HUES48 (cell line): ENCODE measurements around the gene ATP5PD.
A peak's percentile ranks its signal among the peaks of the same experiment; 100 is the strongest.
"Not testable (repeated sequence)": the region's sequence is repeated elsewhere in the genome, so short reads cannot be mapped to it uniquely, and the experiment has no call there.

Experiments used
- H3K27ac ChIP-seq: one replicate; pipeline ENCODE4 v1.7.0; 2013; ENCODE audit warnings: low read depth, low read length, inconsistent platforms
- H3K27me3 ChIP-seq: 2 replicates; pipeline ENCODE4 v1.6.1; 2013; ENCODE audit warnings: mild to moderate bottlenecking, low read length; ENCODE audit not compliant: control insufficient read depth, insufficient read depth
- H3K36me3 ChIP-seq: 2 replicates; pipeline ENCODE4 v1.6.1; 2013; ENCODE audit warnings: low read length; ENCODE audit not compliant: control insufficient read depth, insufficient read depth
- H3K4me1 ChIP-seq: 2 replicates; pipeline ENCODE4 v1.6.1; 2013; ENCODE audit warnings: mild to moderate bottlenecking, low read length; ENCODE audit not compliant: control insufficient read depth, insufficient read depth
- H3K4me3 ChIP-seq: 2 replicates; pipeline ENCODE4 v1.5.1; 2013; ENCODE audit warnings: mild to moderate bottlenecking, low read depth, low read length
- H3K9ac ChIP-seq: 2 replicates; pipeline ENCODE4 v1.6.1; 2013; ENCODE audit warnings: mild to moderate bottlenecking, low read depth, low read length, moderate library complexity
- H3K9me3 ChIP-seq: 2 replicates; pipeline ENCODE4 v1.6.1; 2013; ENCODE audit warnings: low read length; ENCODE audit not compliant: control insufficient read depth, insufficient read depth

ATP5PD gene

DNA sequence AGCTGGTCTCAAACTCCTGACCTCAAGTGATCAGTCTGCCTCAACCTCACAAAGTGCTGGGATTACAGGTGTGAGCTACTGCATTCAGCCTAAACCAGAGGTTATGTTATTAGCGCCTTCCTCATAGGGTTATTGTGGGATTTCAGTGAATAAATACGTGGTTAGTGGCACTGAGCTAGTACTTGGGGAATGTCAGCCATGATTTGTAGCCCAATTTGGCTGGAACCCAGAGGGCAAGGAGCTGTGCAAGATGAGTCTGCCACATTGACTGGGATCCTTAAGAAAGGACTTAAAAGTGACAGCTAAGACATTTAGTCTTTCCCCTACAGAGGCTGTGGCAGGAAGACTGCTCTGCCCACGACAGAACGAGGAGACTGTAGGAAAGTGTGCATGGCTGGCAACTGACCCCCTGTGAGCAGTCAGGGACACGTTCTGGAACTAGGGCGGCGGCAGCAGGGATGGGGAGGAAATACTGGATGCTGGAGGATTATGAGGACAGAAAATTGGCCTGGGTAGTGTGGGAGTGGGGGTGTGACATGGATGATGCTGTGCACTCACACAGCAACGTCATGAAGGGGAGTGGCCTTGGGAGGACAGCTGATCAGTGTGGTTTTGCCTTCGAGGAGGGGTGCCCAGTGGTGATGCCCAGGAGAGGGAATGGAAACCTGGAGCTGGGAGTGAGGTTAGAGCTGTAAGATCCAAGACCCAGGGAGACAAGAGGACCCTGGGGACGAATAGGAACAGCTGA, 14.6 kb downstream of the ATP5PD start:
- Histone ChIP-seq H3K4me3 (no peak overlapping the region), H3K4me1 (no peaks in the 10 kb centered on the region), H3K9ac (no peak overlapping the region), H3K27me3 (no peaks in the 10 kb centered on the region), H3K27ac (no peak overlapping the region), H3K36me3 (no peaks in the 10 kb centered on the region), H3K9me3 (peaks cover 11% of the 10 kb centered on the region)

DNA sequence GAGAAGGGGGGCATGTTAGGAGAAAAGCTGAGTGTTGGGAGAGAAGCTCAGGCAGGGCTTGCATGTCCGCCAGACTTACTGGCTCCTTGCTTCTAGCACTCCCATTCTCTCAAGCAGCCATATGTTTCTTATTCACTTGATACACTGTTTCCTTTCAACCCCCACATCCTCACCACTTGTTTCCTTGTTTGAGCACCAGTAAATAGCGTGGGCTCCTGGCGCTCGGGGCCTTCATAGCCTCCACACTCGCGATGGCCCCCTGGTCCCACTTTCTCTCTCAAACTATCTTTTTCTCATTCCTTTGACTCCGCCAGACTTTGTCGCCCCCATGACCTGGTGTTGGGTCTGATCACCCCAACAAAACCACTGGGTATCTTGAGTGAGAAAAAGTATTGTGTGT, 16.6 kb downstream of the ATP5PD start:
- no peak overlapping the region for H3K4me3 ChIP-seq
- no peaks in the 10 kb centered on the region for H3K36me3 ChIP-seq
- no peak overlapping the region for H3K27ac ChIP-seq
- H3K27me3 ChIP-seq = no peaks in the 10 kb centered on the region
- no peak overlapping the region for H3K9ac ChIP-seq
- peaks cover 11% of the 10 kb centered on the region for H3K9me3 ChIP-seq
- no peaks in the 10 kb centered on the region for H3K4me1 ChIP-seq

DNA sequence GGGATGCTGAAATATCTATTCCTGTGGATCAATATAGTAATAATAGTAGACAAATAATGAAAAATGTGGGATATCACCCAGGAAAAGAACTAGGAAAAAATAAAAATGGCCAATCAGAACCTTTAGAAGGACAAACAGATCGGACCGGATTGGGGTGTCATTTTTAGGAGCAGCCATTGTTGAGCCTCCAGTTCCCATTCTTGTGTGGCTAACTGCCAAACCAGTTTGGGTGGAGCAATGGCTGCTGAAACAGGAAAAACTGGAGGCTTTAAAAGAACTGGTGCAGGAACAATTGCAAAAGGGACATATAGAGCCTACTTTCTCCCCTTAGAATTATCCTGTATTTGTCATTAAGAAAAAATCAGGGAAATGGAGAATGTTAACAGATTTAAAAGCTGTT, 20.1 kb downstream of the ATP5PD start:
- H3K4me1 ChIP-seq, H3K9ac ChIP-seq, H3K27ac ChIP-seq, H3K4me3 ChIP-seq, H3K27me3 ChIP-seq, H3K36me3 ChIP-seq: not testable (repeated sequence)
- H3K9me3 ChIP-seq = peaks cover 11% of the 10 kb centered on the region

DNA sequence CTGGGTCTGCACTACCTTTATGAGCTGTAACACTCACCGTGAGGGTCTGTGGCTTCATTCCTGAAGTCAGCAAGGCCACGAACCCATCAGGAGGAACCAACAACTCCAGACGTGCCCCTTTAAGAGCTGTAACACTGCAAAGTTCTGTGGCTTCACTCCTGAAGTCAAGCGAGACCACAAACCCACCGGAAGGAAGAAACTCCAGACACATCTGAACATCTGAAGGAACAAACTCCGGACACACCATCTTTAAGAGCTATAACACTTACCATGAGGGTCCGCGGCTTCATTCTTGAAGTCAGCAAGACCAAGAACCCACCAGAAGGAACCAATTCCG, 21.4 kb downstream of the ATP5PD start:
- H3K9me3 ChIP-seq, H3K27ac ChIP-seq, H3K9ac ChIP-seq, H3K27me3 ChIP-seq, H3K4me1 ChIP-seq, H3K4me3 ChIP-seq: not testable (repeated sequence)
- H3K36me3 ChIP-seq = peaks cover 17% of the 10 kb centered on the region

DNA sequence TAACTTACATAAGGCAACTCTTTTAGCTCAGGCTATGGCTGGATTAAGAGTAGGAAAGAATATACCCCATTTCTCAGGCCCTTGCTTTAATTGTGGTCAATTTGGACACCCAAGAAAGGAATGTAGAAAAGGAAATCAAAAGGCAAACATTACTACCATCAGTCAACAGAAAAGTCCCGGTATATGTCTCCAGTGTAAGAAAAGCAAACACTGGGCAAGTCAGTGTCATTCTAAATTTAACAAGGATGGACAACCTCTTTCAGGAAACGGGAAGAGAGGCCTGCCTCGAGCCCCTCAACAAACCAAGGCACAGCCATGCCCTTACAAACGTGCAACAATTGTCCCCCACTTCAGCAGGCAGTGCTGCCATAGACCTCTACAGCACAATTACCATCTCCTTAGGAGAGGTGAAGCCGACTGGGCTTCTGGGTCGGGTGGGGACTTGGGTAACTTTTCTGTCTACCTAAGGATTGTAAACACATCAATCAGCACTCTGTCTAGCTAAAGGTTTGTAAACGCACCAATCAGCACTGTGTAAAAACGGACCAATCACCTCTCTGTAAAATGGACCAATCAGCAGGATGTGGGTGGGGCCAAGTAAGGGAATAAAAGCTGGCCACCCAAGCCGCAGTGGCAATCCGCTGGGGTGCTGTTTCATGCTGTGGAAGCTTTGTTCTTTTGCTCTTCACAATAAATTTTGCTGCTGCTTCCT, 21.9 kb downstream of the ATP5PD start:
- H3K9me3 ChIP-seq = peaks cover 3% of the 10 kb centered on the region
- no peak overlapping the region for H3K4me3 ChIP-seq
- H3K4me1 ChIP-seq = no peaks in the 10 kb centered on the region
- no peak overlapping the region for H3K9ac ChIP-seq
- H3K27ac ChIP-seq = no peak overlapping the region
- H3K36me3 ChIP-seq = peaks cover 21% of the 10 kb centered on the region
- H3K27me3 ChIP-seq = no peaks in the 10 kb centered on the region

DNA sequence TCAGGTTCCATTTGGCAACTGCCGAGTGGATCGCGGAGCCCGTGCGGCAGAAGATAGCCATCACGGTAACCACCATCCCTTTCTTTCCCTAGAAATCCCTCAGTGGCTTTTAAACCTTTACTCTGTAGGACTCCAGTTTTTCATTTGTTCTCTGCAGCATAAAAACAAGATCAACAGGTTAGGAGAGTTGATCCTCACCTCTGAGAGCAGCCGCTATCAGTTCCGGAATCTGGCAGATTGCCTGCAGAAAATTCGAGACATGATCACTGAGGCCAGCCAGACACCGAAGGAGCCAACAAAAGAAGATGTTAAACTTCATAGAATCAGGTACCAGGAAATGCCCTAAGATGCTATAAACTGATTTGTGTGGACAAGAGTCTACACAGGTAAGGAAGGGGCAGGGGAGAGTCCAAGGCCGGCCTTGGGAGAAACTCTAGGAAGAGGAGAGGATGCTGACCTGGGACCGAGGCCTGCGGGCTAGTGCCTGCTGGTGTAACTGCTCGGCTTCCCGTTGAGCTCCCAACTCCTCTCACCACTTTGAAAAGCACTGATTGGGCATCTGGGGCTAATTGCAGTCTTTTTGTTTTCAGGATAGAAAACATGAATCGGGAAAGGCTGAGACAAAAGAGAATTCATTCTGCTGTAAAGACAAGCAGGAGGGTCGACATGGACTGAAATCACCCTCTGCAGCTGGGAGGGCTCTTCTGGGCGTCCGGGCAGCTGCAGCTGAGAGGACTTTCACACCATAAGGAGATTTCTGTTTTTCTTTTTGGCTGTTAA, 26.2 kb downstream of the ATP5PD start:
- Histone ChIP-seq H3K27ac (no peak overlapping the region), H3K4me3 (no peak overlapping the region), H3K36me3 (peaks cover 46% of the 10 kb centered on the region), H3K27me3 (no peaks in the 10 kb centered on the region), H3K9ac (no peak overlapping the region), H3K9me3 (no peaks in the 10 kb centered on the region), H3K4me1 (no peaks in the 10 kb centered on the region)

DNA sequence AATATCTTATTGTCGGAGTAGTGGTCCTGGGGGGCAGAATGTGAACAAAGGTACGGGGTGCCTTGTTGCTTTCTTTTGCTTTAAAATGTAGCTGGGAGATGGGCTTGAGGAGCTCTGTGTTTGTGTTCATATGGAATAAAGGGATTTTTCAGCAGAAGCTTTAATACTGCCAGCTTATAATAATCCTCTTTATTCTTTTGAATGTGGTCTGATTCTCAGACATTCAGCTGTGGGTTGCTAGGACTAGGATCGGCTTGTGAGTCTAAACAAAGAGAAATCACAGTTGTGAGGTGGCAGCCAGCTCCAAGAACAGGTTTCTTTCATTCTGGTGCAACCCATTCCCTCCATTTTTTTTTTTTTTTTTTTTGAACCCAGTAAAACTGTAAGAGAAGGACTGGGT, 27.1 kb downstream of the ATP5PD start:
- no peaks in the 10 kb centered on the region for H3K9me3 ChIP-seq
- no peak overlapping the region for H3K9ac ChIP-seq
- H3K27ac ChIP-seq = no peak overlapping the region
- H3K4me3 ChIP-seq = no peak overlapping the region
- peaks cover 46% of the 10 kb centered on the region for H3K36me3 ChIP-seq
- no peaks in the 10 kb centered on the region for H3K27me3 ChIP-seq
- no peaks in the 10 kb centered on the region for H3K4me1 ChIP-seq

DNA sequence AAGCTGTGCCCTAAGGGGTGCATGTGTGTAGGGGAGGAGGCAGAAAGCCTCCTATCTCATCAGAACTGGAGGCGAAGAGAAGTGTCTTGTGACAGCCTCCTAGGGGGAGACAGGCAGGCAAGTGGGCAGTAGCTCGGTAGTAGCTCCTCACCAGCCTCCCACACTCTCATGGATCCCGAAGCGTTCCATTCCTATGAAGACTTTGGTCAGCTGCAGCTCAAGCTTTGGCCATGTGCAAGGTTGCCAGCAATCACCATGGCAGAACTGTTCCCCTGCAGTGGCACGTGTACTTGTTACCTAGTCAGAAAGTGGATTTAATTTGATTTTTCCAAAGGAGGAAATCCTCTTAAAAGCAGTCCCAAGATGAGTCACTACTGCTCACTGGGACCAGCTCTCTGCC, 27.6 kb downstream of the ATP5PD start:
- H3K9me3 ChIP-seq = no peaks in the 10 kb centered on the region
- H3K27me3 ChIP-seq = no peaks in the 10 kb centered on the region
- H3K27ac ChIP-seq = no peak overlapping the region
- no peaks in the 10 kb centered on the region for H3K4me1 ChIP-seq
- peaks cover 46% of the 10 kb centered on the region for H3K36me3 ChIP-seq
- H3K4me3 ChIP-seq = no peak overlapping the region
- H3K9ac ChIP-seq = no peak overlapping the region

DNA sequence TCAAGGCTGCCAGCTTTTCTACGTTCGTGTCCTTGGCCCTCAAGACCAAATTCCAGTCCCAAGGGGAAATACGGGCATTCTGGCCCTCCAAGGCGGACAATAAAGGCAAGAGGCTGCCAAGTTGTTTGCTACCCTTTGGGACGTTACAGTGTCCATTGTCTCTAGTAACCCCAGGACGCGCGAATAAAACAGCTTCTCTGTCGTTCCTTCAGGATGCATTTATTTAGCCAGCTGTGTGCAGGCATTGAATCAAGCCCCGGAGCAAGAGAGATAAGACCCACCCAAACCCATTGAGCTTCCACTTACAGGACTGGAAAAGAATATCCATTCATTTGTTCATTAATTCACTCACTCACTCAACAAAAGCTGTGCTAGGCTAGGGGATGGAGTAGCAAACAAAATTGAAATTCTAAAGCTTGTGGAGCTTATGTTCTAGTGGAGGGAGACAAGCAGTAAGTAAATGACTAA, 33.6 kb downstream of the ATP5PD start:
- Histone ChIP-seq H3K36me3 (peaks cover 11% of the 10 kb centered on the region; the same call in 1 of the 2 replicates), H3K9ac (peak overlapping the region; percentile 90), H3K27ac (peak overlapping the region; percentile 91), H3K4me1 (peaks cover 14% of the 10 kb centered on the region), H3K27me3 (no peaks in the 10 kb centered on the region), H3K4me3 (peak overlapping the region; percentile 92), H3K9me3 (no peaks in the 10 kb centered on the region)

DNA sequence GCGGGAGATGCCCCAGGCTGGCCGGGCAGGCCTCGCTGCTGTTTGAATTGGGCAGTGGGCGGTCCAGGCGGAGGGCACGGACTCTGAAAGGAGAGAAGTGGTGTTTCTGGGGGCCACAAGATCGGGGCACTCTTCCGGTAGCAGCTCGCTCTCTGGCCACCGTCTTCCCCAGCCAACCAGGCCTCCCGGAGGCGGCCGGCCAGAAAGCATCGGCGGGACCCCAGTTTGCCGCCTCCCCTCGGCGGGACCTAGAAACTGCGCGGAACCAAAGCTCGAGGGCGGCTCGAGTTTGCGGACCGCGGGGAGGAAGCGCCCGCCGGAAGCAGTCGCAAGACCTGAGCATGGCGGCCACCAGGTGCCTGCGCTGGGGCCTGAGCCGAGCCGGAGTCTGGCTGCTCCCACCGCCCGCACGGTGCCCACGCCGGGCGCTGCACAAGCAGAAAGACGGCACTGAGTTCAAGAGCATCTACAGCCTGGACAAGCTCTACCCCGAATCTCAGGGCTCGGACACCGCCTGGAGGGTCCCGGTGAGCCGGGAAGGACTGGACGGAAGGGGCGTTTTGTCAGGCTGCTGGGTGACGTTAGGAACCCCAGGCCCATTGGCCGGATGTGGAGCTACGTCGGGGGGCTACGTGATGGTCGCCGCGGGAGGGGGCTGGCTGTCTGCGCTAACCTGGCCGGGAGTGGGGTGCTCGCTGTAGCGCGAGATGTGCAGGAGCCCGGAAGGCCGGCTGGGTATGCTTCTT, 34.2 kb downstream of the ATP5PD start, which contains the start of gene MRPL58:
Gene MRPL58 (plus strand): TSS at position 325 of the 746 bp plus-strand sequence. CDS start 17 bp downstream, at position 342.
- Histone ChIP-seq H3K27me3 (no peaks in the 10 kb centered on the region), H3K27ac (peak within 1 kb of the TSS; percentile 91), H3K9me3 (no peaks in the 10 kb centered on the region), H3K36me3 (peaks cover 7% of the 10 kb centered on the region; the same call in 1 of the 2 replicates), H3K4me3 (peak within 1 kb of the TSS; percentile 92), H3K9ac (peak within 1 kb of the TSS; percentile 90), H3K4me1 (peaks cover 14% of the 10 kb centered on the region)
